ENCODE results near the gene ATF7.

ATF7 gene

DNA sequence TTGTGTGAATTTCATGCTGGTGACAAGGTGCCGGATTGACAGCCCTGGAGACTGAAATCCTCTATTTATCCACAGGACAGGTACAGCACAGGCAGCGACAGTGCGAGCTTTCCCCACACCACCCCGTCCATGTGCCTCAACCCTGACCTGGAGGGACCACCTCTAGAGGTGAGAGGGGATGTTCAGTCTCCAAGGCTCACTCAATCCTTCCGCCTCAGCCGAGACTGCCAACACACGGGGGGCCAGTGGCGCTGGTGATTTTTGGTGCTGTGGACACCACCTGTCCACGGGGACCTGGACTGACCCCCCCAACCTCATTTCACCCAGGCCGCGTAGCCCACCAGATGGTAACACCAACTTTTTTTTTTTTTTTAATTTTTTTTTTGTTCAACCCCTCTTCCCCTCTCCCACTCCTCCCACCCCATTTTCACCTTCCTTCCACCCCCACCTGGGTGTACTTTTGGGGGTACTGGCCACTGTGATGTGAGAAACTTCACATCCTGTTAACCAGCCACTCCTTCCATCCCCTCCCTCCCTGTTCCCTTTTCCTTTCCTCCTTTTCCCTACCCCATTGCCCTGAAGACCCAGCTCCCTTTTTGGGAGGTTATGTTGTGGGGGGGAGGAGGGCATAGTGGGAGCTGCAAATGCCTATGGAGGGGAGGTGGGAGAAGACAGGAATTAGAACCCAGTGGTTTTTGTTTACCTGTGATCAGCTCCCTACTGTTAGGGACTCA is 161.3 kb downstream of the ATF7 start:
- in situ Hi-C loops (cut with HindIII; ENCODE audit: low sequenced_read_pairs): no loop called here

DNA sequence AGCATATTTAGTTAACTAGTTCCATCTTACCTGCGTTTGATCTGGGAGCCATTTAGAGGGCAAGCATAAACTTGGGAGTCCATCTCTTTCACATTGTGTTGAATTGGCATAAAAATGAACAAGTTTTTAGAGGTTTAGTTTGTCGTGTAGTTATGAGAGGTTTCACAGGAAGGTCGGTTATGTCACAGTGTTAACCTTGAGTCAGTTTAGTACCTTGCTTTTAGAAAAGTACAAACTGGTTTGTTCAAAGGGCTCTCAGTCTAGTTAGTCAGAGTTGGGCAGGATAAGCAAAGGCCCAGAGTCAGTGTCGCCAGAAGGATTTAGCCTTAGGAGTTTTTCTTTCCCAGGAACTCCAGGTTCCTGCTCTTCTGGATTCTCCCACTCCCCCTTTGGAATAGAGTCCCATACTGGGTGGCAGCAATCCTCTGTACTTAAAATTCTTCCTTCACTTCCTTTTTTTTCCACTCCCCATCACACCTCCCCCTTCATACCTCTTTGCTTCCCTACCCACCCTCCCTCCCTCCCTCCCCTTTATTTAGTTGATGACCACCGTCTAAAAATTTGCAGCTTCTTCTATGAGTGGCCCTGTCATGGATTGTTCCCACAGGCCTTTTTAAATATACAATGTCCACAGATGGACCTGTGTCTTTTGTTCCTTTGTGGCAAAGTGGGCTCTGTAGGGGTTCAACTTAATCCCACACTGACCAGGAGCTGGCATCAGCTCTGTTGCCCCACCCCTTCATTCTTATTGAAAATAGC is 162.2 kb downstream of the ATF7 start:
- in situ Hi-C loops (cut with HindIII; ENCODE audit: low sequenced_read_pairs): no loop called here

DNA sequence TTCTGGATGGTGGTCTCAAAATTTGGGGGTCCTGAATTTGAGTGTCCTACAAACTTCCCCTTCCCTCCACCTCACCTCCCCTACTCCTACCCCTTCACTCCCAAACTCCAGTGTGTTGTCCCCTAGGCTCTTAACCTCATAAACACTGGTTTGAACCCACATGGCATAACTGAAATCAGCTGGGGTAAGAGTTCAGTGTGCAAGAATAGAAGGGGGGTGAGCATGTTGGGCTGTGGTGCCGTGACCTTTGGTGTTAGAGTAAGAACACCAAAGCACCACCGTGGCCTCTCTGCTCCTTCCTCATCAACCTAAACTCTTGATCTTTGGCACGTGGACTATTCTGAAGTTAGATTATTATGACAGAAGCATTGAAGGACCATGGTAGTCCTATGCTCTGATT is 163.2 kb downstream of the ATF7 start:
- in situ Hi-C loops (cut with HindIII; ENCODE audit: low sequenced_read_pairs): no loop called here

DNA sequence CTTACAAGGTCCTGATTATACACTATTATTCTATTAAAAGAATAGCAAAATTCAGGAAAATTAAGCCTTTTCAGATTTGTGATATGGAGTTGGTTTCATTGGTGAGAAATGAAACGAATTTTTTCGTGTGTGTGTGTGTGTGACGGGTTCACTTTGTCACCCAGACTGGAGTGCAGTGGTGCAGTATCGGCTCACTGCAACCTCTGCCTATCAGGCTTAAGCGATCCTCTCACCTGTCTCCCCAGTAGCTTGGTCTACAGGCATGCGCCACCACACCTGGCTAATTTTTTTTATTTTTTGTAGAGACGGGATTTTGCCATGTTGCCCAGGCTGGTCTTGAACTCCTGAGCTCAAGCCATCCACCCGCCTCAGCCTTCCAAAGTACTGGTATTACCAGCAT is 164.6 kb downstream of the ATF7 start:
- in situ Hi-C loops (cut with HindIII; ENCODE audit: low sequenced_read_pairs): no loop called here

DNA sequence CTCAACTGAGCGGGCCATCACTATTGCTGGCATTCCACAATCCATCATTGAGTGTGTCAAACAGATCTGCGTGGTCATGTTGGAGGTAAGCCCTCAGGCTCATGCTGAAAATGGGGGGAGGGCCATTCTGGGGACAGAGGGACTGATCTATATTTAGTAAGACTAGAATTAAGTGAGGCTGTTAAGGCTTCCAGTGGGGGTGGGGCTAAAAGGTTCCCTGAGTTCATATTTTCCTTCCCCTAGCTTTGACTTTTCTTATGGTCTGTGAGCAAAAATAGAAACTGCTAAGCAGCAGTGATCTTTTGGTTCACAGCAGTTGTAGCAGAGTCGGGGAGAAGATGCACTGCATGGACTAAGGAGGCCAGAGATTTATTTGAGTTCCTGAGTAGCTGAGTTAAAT is 165.1 kb downstream of the ATF7 start:
- in situ Hi-C loops (cut with HindIII; ENCODE audit: low sequenced_read_pairs): no loop called here

DNA sequence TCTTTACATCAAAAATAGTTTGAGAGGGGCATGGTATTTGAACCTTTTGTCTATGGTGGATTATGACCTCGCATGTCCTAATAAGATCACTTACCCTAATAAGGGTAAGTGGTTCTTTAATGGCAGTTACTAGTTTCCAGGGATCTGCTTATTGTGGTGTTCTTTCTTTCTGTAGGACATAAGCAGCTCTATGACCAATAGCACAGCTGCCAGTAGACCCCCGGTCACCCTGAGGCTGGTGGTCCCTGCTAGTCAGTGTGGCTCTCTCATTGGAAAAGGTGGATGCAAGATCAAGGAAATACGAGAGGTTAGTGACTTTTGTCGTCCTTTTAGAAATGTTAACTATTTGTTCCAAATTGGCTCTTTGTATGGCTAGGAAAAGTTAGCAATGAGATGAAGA is 167.1 kb downstream of the ATF7 start:
- in situ Hi-C loops (cut with HindIII; ENCODE audit: low sequenced_read_pairs): no loop called here

Data from DLD1 (cell line).